ENCODE results near the gene ZNF3.

ZNF3 gene

GRCh38 chr7:100053215-100053614 is 28.3 kb downstream of the ZNF3 start:
- no peak for DNase-seq (ENCODE audit: low read depth, low spot score)

- no peak for DNase-seq (ENCODE audit: low read depth, low spot score)
Measured at GRCh38 chr7:100051611-100052010, 29.9 kb downstream of the ZNF3 start.

- DNase-seq (ENCODE audit: low read depth, low spot score): peak; percentile 45
Measured at GRCh38 chr7:100049441-100050291, 31.9 kb downstream of the ZNF3 start, which contains the start of gene ZSCAN21. Gene ZSCAN21, plus strand, starts transcription at chr7:100049774. Its CDS starts 7,233 bp downstream, at chr7:100057007.

- DNase-seq (ENCODE audit: low read depth, low spot score): no peak
Measured at GRCh38 chr7:100048680-100049079, 32.8 kb downstream of the ZNF3 start.

GRCh38 chr7:100044718-100045117 is 36.8 kb downstream of the ZNF3 start:
- no peak for DNase-seq (ENCODE audit: low read depth, low spot score)

GRCh38 chr7:100040575-100040974 is 40.9 kb downstream of the ZNF3 start:
- DNase-seq (ENCODE audit: low read depth, low spot score): no peak

- DNase-seq (ENCODE audit: low read depth, low spot score): no peak
Measured at GRCh38 chr7:100038326-100038725, 43.2 kb downstream of the ZNF3 start.

GRCh38 chr7:100035876-100036275 is 45.6 kb downstream of the ZNF3 start:
- DNase-seq (ENCODE audit: low read depth, low spot score): no peak

- DNase-seq (ENCODE audit: low read depth, low spot score): no peak
Measured at GRCh38 chr7:100034871-100035510, 46.5 kb downstream of the ZNF3 start.

GRCh38 chr7:100033526-100033925 is 48.0 kb downstream of the ZNF3 start:
- DNase-seq (ENCODE audit: low read depth, low spot score): no peak

- no peak for DNase-seq (ENCODE audit: low read depth, low spot score)
Measured at GRCh38 chr7:100029596-100029995, 51.9 kb downstream of the ZNF3 start.

GRCh38 chr7:100027197-100027596 is 54.3 kb downstream of the ZNF3 start:
- no peak for DNase-seq (ENCODE audit: low read depth, low spot score)

- DNase-seq (ENCODE audit: low read depth, low spot score): no peak
Measured at GRCh38 chr7:100024020-100024619, 57.4 kb downstream of the ZNF3 start.

GRCh38 chr7:100023526-100023925 is 58.0 kb downstream of the ZNF3 start:
- DNase-seq (ENCODE audit: low read depth, low spot score): no peak

- no peak for DNase-seq (ENCODE audit: low read depth, low spot score)
Measured at GRCh38 chr7:100022621-100023020, 58.9 kb downstream of the ZNF3 start.

GRCh38 chr7:100021297-100021696 is 60.2 kb downstream of the ZNF3 start:
- DNase-seq (ENCODE audit: low read depth, low spot score): no peak

Data from iPS DF 19.7 (cell line).